Measurements from ENCODE around the gene SLCO4A1.

Gene SLCO4A1

DNA sequence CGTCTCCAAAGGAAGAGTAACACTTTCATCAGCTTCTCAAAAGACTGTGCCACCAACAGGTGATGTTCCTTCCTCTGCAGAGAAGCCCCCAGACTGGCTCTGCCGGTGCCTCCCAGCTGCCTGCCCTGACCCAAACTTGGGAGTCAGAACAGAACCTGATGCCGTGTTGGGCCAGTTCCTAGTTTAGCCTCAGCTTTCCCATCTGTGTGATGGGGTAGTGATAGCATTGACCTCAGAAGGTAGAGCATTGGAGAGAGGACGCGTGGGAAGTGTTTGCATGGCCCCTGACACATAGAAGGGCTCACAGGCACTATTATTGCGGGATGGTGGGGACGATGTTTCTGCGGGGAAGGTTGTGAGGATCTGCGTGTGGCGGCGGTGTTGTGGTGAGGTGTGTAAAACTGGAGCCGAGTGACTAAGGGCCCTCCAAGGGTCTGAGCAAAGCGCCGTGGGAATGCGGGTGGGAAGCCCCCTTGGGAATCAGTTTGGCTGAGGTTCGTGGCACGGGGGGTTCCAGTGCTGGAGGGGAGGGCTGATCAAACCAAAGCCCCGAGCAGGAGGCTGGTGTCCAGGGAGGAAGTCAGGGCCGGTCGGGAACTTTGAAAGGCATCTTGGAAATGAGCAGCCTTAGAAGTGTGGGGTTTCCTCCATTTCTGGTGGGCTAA lies 68.0 kb downstream of the SLCO4A1 start:
- TF ChIP-seq, protein P1, sequence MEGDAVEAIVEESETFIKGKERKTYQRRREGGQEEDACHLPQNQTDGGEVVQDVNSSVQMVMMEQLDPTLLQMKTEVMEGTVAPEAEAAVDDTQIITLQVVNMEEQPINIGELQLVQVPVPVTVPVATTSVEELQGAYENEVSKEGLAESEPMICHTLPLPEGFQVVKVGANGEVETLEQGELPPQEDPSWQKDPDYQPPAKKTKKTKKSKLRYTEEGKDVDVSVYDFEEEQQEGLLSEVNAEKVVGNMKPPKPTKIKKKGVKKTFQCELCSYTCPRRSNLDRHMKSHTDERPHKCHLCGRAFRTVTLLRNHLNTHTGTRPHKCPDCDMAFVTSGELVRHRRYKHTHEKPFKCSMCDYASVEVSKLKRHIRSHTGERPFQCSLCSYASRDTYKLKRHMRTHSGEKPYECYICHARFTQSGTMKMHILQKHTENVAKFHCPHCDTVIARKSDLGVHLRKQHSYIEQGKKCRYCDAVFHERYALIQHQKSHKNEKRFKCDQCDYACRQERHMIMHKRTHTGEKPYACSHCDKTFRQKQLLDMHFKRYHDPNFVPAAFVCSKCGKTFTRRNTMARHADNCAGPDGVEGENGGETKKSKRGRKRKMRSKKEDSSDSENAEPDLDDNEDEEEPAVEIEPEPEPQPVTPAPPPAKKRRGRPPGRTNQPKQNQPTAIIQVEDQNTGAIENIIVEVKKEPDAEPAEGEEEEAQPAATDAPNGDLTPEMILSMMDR (IDR thresholded peaks at IDR 0.05; ENCODE audit: low read depth, low read length), result no peak
- H3K4me3 ChIP-seq (replicated peaks in 1 of 2; ENCODE audit: low read depth in 2 of 2, low read length in 2 of 2), result no peak overlapping the region
- DNase-seq (ENCODE audit: low read depth in 2 of 2), result no peak

GRCh38 chr20:62710886-62711702 lies 68.8 kb downstream of the SLCO4A1 start:
- no peak overlapping the region for H3K4me3 ChIP-seq (replicated peaks in 1 of 2; ENCODE audit: low read depth in 2 of 2, low read length in 2 of 2)
- TF ChIP-seq, protein P1 (IDR thresholded peaks at IDR 0.05; ENCODE audit: low read depth, low read length), result no peak
- no peak for DNase-seq (ENCODE audit: low read depth in 2 of 2)

DNA sequence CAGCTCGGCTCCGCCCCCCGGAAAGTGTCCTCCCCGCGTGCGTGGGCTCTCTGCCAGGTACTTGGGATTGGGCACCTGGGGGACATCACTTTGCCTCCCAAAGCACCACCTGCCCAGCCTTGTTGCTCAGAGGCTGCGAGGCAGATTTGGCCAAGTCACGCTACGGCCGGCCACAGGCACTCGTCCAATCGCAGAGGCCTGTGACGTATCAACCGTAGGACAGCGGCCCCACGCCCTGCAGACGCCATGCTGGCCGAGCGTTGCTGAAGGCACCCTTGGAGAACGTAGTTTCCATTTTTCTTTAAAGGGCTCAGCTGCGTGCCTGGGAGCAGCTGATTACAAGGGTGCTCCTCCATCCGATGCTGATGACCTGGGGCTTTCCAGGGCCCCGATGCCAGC lies 69.4 kb downstream of the SLCO4A1 start:
- H3K4me3 ChIP-seq (replicated peaks in 1 of 2; ENCODE audit: low read depth in 2 of 2, low read length in 2 of 2), result no peak overlapping the region
- no peak for DNase-seq (ENCODE audit: low read depth in 2 of 2)
- TF ChIP-seq, protein P1 (IDR thresholded peaks at IDR 0.05; ENCODE audit: low read depth, low read length), result no peak

GRCh38 chr20:62712606-62713005 lies 70.3 kb downstream of the SLCO4A1 start:
- no peak overlapping the region for H3K4me3 ChIP-seq (replicated peaks in 1 of 2; ENCODE audit: low read depth in 2 of 2, low read length in 2 of 2)

DNA sequence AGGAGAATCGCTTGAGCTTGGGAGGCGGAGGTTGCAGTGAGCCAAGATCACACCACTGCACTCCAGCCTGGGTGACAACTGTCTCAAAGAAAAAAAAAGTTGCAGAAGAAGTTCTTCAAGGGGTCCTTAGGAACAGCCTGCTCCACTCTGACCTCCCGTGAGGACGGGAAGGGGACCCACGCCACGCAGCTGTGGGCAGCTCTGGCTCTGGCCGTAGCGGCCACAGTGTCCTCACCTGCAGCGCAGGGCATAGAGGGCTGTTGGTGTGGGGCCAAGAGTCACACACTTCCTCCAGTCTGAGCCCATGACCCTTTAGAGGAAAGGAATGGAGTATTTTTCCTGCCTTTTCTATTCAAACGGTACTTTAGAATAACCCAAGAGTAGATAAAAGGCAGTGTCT lies 71.7 kb downstream of the SLCO4A1 start:
- TF ChIP-seq, protein P1 (IDR thresholded peaks at IDR 0.05; ENCODE audit: low read depth, low read length), result no peak

More at GRCh38 chr20:62712606-62713005, 70.3 kb downstream of the SLCO4A1 start:
- DNase-seq (ENCODE audit: low read depth in 2 of 2), result no peak
- TF ChIP-seq, protein P1 (IDR thresholded peaks at IDR 0.05; ENCODE audit: low read depth, low read length), result no peak

DNA sequence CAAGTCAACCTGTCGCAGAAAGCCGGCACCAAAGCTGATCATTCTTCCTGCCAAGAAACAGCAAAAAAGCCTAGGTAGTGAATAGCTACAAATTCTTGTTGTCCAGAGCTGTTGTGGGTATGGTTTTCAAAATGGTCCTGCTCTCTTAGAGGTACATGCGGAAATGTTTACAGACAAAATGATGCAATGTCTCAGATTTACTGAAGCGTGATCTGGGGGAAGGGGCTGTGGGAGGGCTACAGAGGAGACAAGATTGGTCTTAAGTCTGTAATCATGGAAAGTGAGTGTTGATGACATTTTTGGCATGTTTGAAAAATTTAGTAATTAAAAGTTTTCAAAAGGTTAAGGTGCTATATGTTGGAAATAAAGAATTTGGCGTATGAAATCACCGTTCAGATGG lies 72.5 kb downstream of the SLCO4A1 start:
- H3K4me3 ChIP-seq (replicated peaks in 1 of 2; ENCODE audit: low read depth in 2 of 2, low read length in 2 of 2), result no peak overlapping the region
- DNase-seq (ENCODE audit: low read depth in 2 of 2), result no peak
- TF ChIP-seq, protein P1 (IDR thresholded peaks at IDR 0.05; ENCODE audit: low read depth, low read length), result no peak

More for the DNA sequence above, 71.7 kb downstream of the SLCO4A1 start:
- no peak for DNase-seq (ENCODE audit: low read depth in 2 of 2)
- no peak overlapping the region for H3K4me3 ChIP-seq (replicated peaks in 1 of 2; ENCODE audit: low read depth in 2 of 2, low read length in 2 of 2)

Data from cardiac fibroblast (primary cell).